ENCODE data around the gene IER5L.

DNA sequence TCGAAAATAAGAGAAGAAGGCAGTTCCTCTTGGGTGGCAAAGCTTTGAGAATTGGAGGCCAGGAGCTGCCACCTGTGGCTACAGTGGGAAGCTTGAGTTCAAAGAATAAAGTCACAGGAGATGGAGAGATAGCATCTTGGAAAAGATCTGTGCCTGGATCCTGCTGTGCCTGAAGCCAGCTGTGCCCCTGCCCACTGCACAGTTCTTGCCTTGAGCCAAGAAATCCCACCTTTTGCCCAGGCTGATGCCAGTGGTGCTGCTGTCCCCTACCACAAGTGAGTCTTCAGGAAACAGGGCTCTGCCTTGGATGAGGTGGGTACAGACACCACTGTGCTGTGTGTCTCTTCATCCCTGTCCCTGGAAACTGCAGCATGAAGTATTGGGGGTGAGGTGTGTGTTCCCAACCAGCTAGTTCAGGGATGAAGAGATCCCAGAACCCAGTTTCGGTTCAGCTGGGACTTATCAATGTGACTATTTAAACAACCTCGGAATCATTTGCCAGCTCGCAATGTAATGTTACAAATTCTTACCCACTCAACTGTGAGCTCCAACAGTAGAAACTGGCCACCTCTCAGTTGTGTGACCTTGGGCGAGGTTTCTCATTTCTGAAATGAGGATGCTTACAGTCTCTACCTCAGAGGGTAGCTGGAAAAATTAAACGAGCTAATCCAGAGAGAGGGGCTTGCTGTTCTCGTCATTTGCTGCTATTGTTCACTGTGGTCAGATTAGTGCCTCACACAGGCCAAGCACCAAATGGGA is 5.9 kb downstream of the IER5L start:
- TF ChIP-seq, protein P1, sequence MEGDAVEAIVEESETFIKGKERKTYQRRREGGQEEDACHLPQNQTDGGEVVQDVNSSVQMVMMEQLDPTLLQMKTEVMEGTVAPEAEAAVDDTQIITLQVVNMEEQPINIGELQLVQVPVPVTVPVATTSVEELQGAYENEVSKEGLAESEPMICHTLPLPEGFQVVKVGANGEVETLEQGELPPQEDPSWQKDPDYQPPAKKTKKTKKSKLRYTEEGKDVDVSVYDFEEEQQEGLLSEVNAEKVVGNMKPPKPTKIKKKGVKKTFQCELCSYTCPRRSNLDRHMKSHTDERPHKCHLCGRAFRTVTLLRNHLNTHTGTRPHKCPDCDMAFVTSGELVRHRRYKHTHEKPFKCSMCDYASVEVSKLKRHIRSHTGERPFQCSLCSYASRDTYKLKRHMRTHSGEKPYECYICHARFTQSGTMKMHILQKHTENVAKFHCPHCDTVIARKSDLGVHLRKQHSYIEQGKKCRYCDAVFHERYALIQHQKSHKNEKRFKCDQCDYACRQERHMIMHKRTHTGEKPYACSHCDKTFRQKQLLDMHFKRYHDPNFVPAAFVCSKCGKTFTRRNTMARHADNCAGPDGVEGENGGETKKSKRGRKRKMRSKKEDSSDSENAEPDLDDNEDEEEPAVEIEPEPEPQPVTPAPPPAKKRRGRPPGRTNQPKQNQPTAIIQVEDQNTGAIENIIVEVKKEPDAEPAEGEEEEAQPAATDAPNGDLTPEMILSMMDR (IDR thresholded peaks at IDR 0.05; ENCODE audit: extremely low read depth in 1 of 2, insufficient read depth in 1 of 2, low read depth in 1 of 2, low read length in 2 of 2): no peak
- TF ChIP-seq POLR2AphosphoS5 (IDR thresholded peaks at IDR 0.05; ENCODE audit: insufficient read depth, low read depth, low read length): no peak
- TF ChIP-seq POLR2A (IDR thresholded peaks at IDR 0.05; ENCODE audit: low read depth, low read length): no peak

All from endothelial cell of umbilical vein (primary cell).